NCI-H187 treated with DMSO at 0.1 percent for 48 hours (cell line): ENCODE data around the gene COL24A1.
"Not testable (repeated sequence)": the region's sequence is repeated elsewhere in the genome, so short reads cannot be mapped to it uniquely, and the experiment has no call there.

Experiments used
- DNase-seq: peaks from one replicate; lab custom pipeline; 2025; lab: John Stamatoyannopoulos, UW

COL24A1 gene

DNA sequence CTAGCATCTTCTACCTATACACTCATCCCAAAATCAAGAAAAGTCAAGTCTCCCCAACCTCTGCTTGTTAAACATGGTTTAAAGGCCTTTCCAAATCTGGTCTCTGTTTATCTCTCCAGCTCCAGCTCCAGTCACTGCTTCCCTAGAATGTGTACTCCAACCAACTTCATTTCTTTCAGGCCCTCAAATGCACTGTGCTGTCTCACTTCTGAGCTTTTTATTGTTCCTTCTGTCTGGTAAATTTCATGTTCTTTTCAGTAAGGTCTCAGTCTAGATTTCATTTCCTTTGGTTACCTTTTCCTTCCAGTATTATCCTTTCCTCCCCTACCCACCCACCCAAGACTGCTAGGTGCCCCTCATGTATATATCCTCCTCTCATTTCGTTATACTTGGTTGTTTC is 3.7 kb downstream of the COL24A1 start:
- DNase-seq = no peak

- DNase-seq = no peak
Observed at GRCh38 chr1:86151427-86151826, 5.1 kb downstream of the COL24A1 start.

GRCh38 chr1:86150553-86151055 is 6.0 kb downstream of the COL24A1 start:
- no peak for DNase-seq

DNA sequence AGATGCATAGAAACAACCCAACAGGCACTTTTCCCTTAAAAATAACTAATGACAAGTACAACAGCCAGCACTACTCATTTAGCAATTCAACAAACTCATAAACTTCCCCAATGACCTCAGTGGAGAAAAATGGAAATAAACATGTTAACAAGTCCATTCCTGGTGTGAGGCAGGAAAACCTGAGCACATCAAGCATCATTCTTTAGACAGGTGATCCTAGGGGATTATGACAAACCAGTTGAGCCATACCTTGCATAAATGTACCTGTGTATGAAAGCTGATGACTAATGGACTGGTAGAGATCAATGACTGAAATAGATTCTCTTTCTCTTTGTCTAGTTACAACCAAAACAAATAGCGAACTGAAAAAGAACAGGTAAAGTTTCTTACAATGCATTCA is 7.0 kb downstream of the COL24A1 start:
- DNase-seq = no peak

DNA sequence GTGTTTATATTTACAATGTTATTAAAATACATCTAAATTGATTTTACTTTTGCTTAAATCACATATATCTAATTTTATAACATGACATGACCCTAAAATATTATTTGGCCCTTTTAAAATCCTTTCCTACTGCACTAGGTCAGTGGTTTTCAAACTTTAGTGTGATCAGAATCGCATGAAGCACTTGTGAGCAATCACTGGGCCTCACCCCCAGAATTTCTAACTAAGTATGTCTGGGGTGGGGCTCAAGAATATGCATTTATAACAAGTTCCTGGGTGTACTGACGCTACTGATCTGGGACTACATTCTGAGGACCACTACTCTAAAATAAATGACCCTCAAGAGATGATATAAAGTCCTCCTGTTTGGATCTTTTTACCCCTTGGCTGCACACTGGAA is 8.8 kb downstream of the COL24A1 start:
- no peak for DNase-seq

DNA sequence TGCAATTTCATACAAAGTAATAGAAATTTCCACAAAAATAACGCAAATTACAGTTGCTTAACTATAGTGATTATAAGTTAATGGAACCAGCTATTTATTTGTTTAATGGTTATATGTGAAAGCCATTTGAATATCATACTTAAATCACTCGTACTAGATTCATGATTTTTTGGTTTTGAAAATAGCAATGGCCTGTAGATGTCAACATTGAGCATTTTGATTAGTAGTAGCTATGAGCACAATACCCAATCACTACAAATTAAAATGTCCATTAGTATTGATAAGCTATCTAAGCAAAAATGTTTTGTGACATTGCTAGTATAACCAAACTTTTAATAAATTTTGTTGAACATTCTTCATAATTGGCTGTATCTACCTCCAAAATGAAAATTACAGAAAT is 10.0 kb downstream of the COL24A1 start:
- no peak for DNase-seq

- DNase-seq = no peak
Observed at GRCh38 chr1:86140281-86140880, 16.2 kb downstream of the COL24A1 start.

DNA sequence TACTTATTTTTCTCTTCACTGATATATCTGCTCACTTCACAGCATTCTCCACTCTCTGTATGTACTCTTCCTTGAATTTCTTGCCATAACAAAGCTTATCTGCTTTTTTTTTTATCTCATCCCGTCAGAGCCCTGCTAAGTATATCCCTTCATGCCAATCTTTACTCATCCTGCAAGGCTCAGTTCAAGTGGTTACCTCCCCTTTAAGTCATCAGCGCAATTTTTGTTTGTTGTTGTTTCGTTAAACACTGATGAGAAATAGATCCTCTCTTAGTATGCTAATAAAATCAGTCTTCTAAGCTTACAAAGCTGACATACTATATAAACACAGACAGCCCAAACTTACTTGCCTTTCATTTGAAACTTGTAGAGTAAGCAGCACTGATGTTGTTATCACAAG is 17.8 kb downstream of the COL24A1 start:
- DNase-seq = no peak

DNA sequence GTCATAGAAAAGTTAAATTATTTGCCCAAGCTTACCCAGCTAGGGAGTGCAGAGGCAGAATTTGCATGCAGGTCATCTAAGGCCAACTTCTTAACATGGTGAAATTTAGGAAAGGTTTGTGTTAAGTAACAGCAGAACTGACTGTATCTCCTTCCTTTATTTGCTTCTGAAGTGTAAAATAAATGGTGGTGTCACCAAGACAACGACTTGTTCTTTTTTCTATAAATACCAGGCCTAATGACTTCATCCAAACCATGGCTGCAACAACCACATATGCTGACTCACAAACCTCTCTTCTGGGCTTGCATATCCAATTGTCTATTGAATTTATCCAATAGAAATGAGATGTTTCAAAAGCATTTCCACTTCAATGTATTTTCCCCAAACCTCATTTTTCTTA is 19.1 kb downstream of the COL24A1 start:
- no peak for DNase-seq

DNA sequence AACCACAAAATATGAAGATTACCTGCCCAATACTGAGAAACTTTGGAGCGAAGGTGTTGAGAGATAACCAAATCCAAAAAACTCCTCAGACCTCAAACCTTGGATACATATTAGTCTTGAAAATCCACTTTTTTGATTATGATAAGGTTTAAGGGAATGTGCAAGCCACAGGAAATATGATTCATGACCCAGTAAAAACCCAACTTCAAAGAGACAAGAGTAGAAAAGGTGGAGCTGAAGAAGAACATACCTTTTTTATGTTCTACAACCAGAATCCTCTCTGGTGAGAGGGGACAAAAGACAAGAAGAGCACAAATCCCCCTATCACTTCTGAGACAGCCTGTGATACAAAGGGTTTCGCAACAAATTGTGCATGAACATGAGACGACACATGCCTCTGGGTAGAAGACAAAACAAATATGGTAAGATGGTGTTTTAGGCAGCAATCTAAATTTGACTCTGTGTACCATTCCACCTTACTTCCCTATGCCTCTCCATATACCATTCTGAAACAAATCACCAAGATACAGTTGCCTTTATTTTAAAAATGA is 37.3 kb downstream of the COL24A1 start:
- no peak for DNase-seq

- no peak for DNase-seq
Observed at GRCh38 chr1:86114816-86115400, 41.7 kb downstream of the COL24A1 start.

GRCh38 chr1:86114236-86114635 is 42.3 kb downstream of the COL24A1 start:
- no peak for DNase-seq

- not testable (repeated sequence) for DNase-seq
Observed at GRCh38 chr1:86111590-86111989, 45.0 kb downstream of the COL24A1 start.

DNA sequence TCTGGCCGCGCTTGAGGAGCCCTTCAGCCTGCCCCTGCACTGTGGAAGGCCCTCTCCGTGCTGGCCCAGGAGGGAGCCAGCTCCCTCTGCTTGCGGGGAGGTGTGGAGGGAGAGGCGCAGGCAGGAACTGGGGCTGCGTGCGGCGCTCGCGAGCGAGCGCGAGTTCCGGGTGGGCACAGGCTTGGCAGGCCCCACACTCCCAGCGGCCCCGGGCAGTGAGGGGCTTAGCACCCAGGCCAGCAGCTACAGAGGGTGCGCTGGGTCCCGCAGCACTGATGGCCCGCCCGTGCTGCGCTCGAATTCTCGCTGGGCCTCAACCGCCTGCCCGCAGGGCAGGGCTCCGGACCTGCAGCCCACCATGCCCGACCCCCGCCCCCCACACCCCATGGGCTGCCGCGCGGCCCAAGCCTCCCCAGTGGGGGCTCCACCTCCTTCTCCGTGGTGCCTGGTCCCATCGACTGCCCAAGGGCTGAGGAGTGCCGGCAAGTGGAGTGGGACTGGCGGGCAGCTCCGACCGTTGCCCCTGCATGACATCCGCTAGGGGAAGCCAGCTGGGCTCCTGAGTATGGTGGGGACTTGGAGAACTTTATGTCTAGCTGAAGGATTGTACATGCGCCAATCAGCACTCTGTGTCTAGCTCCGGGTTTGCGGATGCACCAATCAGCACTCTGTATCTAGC is 46.0 kb downstream of the COL24A1 start:
- no peak for DNase-seq

GRCh38 chr1:86105533-86105866 is 51.1 kb downstream of the COL24A1 start:
- no peak for DNase-seq

GRCh38 chr1:86104606-86105532 is 51.7 kb downstream of the COL24A1 start:
- DNase-seq = no peak

DNA sequence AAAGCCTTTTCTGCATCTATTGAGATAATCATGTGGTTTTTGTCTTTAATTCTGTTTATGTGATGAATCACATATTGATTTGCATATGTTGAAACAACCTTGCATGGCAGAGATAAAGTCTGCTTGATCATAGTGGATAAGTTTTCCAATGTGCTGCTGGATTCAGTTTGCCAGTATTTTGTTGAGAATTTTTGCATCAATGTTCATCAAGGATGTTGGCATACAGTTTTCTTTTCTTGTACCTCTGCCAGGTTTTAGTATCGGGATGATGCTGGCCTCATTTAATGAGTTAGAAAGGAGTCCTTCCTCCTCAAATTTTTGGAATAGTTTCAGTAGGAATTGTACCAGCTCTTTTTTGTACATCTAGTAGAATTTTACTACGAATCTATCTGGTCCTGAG is 55.0 kb downstream of the COL24A1 start:
- no peak for DNase-seq

DNA sequence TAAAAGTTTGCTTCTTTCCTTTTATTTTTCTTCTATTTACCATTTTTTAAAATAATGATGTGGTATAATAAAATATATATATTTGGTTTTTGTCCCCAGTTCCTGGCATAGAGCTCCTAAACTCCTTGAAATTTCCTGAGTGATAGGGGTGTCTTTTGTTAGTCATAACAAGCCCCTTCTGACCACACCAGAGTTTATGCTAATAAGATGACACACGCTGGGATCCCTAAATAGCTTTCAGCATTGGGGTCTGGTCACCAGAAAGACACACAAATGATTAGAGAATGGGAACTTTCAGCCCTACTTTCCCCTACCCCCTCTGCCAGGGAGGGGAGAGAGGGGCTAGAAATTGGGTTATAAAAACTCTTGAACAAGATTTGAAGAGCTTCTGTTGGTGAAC is 56.2 kb downstream of the COL24A1 start:
- no peak for DNase-seq

GRCh38 chr1:86089765-86090164 is 66.8 kb downstream of the COL24A1 start:
- DNase-seq = no peak

- no peak for DNase-seq
Observed at GRCh38 chr1:86085741-86086409, 70.7 kb downstream of the COL24A1 start.

GRCh38 chr1:86084998-86085397 is 71.6 kb downstream of the COL24A1 start:
- DNase-seq = no peak

DNA sequence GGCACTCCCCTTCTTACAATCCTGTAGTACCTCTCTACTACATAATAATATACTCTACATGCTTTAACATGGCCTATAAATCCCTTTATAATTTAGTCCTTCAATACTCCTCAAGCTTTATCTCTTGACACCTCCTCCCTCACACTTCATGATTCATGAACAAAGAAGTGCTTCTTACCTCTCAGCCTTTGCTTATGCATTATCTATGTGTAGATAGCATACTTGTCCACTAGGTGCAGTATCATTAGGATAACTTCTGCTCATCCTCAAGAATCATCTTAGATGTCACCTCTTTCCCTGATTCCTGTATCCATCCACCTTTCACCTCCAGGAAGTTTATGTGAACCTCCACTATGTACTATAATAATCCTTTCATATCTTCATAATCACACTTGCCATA is 74.4 kb downstream of the COL24A1 start:
- DNase-seq = no peak
